Activated CD8-positive, alpha-beta memory T cell treated with anti-CD3 and anti-CD28 coated beads for 48 hours (primary cell): ENCODE measurements around the gene TSPAN10.
"Not testable (repeated sequence)": the region's sequence is repeated elsewhere in the genome, so short reads cannot be mapped to it uniquely, and the experiment has no call there.

Source experiments
- DNase-seq, 3 experiments: peaks; one replicate each; pipeline ENCODE4 v3.0.0-alpha.2; 2020; ENCODE audit warnings: low read depth in 2 of 3, low spot score in 2 of 3

TSPAN10 gene

DNA sequence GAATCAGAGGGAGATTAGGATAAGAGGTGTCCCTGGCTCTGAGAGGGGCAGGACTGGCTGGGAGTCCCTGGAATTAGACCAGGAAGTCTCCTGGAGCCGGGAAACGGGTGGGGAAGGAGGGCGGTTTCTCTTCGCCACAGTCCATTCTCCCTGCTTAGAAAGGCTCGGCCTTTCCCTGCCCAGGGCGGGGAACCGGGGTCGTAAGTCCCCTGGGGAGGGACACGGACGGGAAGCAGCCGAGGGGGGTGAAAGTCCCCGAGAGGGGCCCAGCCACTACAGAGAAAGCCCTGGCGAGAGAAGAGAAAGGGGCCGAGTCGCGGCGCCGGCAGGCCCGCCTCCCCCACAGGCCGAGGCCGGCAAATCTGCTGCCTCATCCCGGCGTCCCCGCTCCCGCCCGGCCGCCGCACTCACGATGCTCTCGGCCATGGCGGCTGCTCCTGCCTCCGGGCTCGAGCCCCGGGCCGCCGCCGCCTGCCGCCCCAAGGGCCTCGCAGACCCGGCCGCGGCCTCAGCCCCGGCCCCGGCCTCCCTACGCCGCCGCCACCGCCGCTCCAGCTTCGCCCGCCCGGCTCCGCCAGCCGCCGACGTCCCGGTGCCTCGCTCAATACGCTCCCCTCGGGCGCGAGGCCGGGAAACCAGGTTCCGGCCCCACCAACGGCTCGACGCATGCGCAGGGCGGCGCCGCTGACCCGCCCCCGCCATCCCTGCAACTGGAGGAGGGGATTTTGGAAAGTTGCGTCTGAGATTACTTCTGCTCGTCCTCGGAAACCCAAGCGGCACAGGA, at the start of gene TSPAN10, which contains the start of gene NPLOC4:
Gene TSPAN10, plus strand, starts transcription at position 692 of the 784 bp plus-strand sequence. CDS start 5,217 bp downstream, outside the sequence.
Gene NPLOC4, minus strand, starts transcription at position 608 of the 784 bp plus-strand sequence. Its CDS starts 182 bp downstream, at position 426.
- DNase-seq: peak; percentile 80 to 89 (median 88)

DNA sequence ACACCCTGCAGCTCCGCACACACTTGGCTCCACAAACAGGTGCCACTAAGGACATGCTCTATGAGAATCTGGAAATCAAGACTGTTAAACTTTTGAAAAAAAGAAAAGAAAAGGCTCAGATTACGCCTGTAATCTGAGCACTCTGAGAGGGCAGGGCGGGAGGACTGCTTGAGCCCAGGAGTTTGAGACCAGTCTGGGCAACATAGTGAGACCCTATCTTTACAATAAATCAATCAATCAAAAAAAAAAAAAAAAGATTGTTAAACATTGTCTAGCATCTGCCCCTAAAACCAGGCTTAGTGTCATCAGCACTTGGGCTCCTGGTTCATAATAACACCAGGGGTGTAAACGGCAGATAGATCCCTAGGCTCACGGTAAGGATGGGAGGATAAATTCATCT, 47.4 kb upstream of the TSPAN10 start:
- no peak for DNase-seq

DNA sequence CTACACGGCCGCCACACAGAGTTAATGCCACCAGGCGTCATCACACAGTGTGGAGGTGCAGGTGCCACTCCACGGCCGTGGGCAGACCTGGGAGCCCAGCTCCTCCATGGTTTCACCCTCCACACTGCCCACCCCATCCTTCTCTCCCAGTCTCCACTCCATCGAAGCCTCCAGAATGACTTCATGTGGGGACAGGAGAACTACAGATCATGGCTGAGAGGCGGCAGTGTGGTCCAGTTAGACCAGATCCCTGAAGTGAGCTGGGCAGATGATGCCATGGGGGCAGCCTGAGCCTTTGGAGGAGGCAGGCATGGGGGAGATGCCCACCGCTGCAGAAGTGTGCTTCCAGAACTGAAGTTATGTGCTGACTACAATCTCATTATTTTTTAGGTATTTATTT, 46.9 kb upstream of the TSPAN10 start:
- DNase-seq: no peak

DNA sequence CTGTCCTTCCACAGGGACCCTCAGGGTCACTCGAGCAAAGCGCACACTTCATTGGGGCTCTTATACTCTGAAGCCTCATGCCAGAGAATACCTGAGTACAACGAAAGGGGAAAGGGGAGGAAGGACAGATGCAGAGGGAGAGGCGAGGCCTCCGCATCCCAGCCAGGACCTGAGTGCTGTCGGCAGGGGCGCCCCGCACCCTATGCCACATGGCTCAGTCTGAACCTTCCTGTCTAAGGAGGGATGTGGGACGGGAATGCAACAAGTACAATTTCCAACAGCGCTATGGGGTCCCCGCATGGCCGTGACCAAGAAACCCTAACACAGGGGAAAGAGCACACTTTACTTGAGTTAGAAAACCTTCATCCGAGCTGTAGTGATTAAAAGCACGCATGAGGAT, 45.0 kb upstream of the TSPAN10 start:
- DNase-seq: no peak

DNA sequence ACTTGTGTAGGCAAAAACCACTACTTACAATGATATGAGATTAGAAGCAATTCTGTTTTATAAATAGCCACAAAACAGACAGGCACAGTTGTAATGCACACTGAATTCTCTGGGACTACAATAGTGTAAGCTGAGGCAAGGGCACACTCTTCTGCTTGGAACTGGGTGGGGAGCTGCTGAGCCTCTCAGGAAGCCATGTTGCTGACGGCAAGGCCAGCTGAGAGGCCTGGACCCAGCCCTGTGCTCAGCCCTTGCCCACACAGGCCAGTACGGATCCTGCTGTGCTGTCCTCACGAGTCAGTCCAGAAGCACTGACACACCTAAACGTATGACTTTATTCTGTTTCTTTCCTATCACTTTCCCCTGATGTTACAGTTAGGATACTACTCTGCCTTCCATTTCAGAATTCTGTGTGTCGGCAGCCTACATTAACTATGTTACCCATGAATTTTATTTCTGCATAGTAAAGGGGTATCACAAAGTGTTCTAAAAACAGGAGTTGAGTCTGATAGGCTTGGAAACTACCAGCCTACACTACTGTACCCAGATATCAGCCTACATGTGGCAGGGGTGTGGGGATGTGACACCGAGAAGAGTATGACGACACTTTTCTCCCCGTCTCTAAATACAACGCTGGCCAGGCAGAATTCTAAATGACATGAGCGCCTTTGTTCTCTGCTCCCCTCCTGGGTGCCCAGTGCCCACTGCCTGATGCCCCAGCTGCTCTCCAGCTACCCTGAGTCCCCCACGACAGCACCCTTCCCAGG, 43.7 kb upstream of the TSPAN10 start:
- no peak for DNase-seq

DNA sequence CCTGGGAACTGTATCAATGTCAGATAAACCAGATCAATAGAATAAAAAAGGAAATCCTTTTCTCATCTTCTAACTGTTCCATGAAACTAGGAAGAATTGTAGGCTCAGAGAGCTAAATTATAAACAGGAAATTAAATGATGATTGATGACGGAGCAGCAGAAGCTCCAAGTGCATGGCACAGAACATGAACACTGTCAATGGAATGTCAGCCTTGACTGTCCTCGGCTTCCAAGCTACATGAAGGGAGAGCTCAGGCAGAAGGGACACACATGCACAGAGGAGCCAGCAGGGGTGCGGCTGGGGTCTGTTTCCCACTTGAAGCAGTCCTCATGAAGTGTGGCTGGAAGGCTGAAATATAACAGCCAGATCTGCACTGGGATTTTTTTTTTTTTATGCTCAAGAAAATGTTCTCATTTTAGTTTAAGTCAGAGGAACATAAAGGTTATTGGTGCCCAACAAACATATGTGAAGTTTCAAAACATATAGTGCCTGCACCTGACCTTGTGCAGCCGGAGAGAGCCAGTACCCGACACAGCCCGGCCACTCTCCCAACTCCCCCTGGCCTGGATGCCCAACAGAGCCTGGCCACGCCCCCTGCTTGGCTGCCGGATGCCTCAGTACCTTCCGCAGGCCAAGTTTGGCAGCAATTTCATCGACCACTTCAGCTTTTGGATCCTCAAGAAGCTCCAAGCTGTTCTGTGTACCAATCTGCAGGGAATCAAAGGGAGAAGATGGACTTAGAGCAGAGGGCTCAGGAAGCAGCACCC, 37.1 kb upstream of the TSPAN10 start:
- DNase-seq: no peak

DNA sequence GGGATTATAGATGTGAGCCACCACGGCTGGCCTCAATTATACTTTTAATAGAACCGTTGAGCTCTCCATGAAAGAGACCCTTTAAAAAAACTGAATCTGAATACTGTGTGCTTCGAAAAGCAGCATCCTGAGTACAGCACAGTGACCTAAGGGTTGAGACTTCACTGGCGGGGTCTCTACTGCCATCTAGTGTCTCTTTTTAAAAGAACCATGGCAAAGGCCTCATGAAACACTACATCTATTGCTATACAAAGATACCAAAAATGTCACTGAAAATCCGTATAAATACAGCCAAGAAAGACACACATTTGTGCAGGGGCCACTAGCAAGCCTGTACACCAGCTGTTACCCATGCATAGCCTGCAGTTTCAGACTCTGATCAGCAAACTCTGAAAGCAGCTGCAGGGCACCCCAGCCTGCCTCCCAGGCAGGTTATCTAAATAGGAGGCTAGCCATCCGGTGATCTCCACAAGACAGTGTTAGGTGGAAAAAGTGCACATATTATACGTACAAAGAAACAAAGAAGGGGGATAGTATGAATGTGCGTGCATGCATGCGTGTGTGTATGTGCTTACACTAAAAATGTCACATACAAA, 35.4 kb upstream of the TSPAN10 start:
- no peak for DNase-seq

DNA sequence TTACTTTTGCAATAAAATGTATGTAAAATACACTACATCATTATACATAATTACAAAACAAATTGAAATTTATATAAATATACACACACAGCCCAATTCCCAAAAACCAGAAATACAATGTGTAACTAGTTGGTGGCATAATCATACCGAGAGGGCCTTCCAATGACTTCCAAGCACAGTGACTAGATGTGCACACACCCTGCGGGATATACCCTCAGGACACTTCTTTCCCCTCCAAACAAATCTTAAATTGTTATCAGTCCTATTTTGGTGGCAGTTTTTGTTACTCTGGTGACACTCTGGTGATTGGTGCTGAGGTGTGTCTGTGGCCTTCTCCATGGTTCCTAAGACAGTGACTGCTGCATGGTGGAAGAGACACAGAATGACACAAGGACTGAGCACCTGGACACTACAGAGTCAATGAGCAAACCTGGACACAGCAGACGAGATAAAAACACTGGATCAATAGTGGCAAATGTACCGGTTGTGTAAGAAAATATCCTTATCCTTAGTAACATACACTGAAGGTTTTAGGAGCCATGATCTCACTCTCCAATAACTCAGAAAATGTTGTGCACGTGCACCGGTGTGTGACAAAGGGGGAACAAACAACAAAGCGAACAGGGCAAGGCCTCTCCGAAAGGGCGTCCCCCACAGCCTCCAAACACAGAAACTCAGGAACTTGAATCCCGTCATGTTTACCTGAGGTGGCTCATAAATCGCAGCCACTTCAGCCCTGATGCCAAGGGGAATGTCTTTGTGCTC, 33.0 kb upstream of the TSPAN10 start:
- DNase-seq: no peak

DNA sequence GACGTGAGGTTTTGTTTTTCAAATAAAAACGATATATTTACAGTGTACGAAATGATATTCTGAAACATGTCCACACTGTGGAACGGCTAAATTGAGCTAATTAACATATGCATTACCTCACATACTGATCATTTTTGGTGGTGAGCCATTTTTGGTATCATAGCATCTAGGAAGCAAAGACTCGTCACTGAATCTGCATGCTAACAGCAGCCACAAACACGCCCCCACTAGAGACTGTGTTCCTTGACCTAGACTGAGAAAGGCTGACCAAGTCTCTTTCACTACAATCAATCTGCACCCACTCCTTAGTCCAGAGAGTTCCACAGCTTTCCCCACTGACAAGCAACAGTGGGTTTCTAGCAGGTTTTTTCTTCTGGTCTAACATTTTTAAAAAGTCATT, 29.6 kb upstream of the TSPAN10 start:
- no peak for DNase-seq

DNA sequence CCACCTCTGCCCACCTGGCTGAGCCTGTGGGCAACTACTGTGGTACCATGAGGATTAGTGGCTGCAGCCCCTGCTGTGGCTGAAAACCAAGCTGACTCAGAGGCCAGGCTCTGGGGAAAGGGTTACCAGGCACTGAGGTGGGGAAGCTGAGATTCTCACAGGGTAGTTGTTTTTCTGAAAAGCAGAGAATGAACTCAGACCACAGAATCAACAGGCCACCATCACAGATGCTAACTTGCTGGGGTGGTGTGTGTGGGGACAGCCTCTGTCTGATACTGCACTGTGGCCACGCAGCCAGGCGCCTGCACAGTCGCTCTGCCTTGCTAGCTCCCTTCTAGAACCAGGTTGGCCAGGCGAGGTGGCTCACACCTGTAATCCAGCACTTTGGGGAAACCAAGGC, 28.9 kb upstream of the TSPAN10 start:
- DNase-seq: peak in 1 of 3 experiments; percentile 9

DNA sequence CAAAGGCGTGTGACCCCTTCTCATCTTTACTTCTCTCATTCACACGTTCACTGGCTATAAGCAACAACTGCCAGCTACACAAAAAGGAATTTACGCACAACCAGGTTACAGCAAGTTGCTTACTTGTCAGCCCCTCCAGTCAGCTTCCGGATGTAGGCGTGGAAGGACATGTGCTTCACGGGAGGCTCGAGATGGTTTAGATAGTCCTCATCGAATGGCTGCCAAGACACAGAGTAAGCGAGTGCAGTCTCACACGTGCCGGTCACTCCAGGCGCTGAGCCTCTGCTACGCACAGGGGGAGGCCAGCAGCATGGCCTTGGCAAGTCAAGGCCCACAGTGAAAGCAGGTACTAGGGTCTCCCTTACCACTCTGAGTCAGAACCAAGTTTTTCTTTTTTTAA, 28.4 kb upstream of the TSPAN10 start:
- DNase-seq: no peak

DNA sequence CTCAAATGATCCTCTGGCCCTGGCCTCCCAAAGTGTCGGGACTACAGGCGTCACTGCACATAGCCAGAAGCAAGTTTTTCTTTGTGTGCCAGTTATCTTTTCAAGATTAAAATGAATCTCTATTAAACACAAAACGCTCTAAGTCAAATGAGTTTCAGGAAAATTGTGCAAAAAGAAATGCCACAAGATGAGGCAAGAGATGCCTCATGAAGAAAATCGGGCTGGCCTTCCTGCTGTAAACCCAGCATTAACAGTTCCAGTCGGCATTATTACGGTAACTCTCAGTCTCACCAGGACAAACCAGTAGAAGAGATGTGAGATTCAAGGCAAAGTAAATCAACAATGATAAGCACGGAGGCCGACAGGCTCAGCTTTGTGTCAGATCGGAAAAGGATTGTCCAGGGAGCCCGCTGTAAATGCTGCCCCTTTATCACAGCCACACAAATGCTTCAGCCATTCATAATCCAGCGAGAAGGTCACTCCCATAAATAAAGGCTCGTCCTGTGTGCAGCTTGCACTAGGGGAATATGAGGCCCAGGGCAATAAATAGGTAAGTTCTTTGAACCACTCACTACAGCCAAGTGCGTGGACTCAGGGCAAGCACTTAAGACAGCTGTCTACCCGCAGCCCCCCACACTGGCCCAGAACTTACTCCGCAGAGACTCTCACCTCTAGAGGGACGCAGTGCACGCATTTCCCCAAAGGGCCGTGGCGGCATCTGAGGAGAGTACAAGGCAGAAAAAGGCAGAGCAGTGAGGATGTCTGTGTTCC, 27.3 kb upstream of the TSPAN10 start:
- DNase-seq: no peak

DNA sequence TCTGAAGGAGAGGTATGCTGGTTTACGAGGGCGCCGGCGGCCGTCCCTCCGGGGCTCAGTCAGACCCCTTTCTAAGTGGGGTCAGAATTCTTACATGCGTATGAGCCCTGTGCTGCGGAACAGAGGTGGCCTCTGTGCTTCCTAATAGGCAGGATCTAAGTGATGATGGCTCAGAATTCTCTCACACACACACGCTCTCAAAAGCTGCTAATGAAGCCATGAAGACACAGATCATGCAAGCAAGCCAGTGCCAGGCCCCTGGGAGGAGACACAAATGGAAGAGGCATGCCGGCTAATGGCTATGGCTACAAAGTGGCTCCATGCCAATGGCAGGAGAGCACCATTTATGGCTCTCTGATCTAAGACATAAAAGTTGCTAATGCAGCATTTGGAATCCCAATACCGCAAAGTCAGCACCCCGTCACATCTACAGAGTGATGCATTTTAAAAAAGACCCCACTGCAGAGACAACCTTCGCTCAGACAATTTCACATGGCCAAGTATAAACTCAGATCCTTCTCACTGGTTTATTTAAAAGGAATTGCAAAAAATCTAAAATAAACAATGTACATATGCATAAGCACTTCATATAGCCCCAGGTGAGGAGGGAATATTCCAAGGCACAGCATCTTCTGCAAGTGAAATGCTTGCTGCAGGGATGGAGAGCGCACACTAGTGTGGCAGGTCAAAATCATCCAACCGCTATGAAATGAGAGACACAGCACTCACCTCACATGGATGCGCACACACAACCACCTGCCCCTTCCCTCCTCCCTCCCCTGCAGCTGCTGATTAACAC, 24.6 kb upstream of the TSPAN10 start:
- no peak for DNase-seq

DNA sequence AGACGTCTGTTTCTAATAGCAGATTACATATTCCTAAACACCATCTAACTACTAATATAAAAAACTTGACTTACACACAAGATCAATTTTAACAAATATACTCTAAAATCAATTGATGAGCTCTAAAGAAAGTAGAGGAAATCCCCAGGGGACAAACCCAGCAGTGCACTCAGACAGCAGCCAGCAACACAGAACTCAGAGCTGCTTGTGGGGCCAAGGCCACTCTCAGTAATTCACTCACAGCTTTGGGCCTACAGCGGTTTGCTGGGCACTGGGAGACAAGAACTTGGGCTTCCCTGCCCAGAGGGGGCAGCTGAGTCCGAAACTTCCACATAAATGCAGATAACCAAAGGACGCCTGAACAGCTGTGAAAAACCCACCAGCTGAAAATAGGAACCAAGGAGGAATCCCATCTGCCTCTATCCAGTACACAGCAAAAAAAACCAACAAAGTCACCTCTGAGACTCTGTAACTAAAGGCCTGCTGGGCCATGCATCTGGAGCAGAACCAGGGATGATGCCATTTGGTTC, 21.5 kb upstream of the TSPAN10 start:
- no peak for DNase-seq

DNA sequence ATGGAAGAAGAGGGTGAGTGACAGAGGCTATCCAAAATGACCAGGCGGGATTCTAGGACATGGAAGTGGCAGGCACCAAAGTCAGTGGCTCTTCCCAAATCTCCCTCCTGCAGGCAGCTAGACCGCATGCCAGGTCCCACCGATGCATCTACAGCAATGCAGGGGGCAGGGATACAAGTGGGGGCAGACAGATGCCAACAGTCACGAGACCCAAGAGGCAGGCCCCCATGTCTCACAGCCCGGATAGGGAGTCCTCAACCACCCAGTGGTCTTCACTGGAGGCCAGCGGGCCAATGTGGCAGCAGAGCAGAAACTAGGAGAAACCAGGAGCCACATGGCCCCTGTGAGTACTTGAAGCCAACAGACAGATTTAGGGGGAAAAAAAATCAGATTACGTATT, 20.1 kb upstream of the TSPAN10 start:
- DNase-seq: no peak

DNA sequence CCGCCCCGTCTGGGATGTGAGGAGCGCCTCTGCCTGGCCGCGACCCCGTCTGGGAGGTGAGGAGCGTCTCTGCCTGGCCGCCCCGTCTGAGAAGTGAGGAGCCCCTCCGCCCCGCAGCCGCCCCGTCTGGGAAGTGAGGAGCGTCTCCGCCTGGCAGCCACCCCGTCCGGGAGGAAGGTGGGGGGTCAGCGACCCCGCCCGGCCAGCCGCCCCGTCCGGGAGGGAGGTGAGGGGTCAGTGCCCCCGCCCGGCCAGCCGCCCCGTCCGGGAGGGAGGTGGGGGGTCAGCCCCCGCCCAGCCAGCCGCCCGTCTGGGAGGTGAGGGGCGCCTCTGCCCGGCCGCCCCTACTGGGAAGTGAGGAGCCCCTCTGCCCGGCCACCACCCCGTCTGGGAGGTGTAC, 18.7 kb upstream of the TSPAN10 start:
- DNase-seq: not testable (repeated sequence)

DNA sequence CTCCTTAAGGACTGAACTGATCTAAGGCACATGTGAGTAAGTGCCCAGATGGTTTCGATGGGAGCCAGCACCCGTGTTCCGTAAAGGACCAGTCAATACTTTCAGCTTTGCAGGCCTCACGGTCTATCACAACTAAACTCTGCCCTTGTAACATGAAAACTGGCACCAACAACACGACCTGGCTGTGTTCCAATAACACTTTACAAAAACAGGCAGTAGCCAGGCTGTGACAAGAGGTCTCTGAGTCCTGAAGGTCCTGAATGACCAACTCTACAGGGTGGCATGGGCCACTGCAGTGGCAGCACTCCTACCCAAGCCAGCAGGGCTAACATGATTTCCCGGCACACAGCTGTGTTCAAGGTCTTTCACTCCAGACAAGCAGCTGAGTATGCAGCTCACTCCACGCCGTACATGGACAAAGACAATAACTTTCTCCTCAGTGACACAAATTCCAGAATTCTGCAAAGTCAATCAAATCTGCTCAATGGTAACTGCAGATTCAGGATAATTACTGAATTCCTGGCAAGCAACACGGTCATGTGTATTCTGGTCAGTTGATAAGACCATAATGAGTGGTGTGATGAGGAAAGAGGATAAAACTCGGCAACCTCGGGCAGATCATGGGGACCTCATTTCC, 15.4 kb upstream of the TSPAN10 start:
- no peak for DNase-seq

DNA sequence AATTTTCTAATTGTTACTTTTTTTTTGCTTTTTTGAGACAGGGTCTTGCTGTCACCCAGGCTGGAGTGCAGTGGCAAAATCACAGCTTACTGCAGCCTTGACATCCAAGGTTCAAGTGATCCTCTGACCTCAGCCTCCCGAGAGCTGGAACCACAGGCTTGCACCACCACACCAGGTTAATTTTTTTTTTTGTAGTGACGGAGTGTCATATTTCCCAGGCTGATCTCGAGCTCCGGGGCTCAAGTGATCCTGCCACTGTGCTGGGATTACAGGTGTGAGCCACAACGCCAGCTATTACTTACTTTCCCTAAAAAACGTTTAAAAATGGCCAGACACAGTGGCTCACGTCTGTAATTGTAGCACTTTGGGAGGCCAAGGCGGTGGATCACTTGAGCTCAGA, 6.7 kb upstream of the TSPAN10 start:
- DNase-seq: no peak
